ENCODE data around the gene PITX1.

The PITX1 gene

GRCh38 chr5:135067587-135067986, 33.6 kb upstream of the PITX1 start:
- TF ChIP-seq REST (IDR thresholded peaks at IDR 0.05; ENCODE audit: insufficient read depth in 1 of 2, low read depth in 2 of 2, low read length in 2 of 2): no peak
- TF ChIP-seq TAF1 (IDR thresholded peaks at IDR 0.05; ENCODE audit: borderline replicate concordance, insufficient read depth, low read length): no peak
- TF ChIP-seq POLR2AphosphoS5 (IDR thresholded peaks at IDR 0.05; ENCODE audit: low read depth, low read length): no peak
- no peak for TF ChIP-seq FOXP2 (optimal IDR thresholded peaks at IDR 0.05; ENCODE audit: borderline replicate concordance, extremely low read depth, extremely low read length, insufficient read depth)
- TF ChIP-seq SIN3A (IDR thresholded peaks at IDR 0.05; ENCODE audit: borderline replicate concordance, insufficient read depth, low read length): no peak

GRCh38 chr5:135066781-135067180, 32.8 kb upstream of the PITX1 start:
- TF ChIP-seq FOXP2 (optimal IDR thresholded peaks at IDR 0.05; ENCODE audit: borderline replicate concordance, extremely low read depth, extremely low read length, insufficient read depth): no peak
- TF ChIP-seq SIN3A (IDR thresholded peaks at IDR 0.05; ENCODE audit: borderline replicate concordance, insufficient read depth, low read length): no peak

GRCh38 chr5:135065306-135066265, 31.6 kb upstream of the PITX1 start:
- TF ChIP-seq REST (IDR thresholded peaks at IDR 0.05; ENCODE audit: insufficient read depth in 1 of 2, low read depth in 2 of 2, low read length in 2 of 2): no peak

- TF ChIP-seq TAF1 (IDR thresholded peaks at IDR 0.05; ENCODE audit: borderline replicate concordance, insufficient read depth, low read length) (no peak), REST (IDR thresholded peaks at IDR 0.05; ENCODE audit: insufficient read depth in 1 of 2, low read depth in 2 of 2, low read length in 2 of 2) (no peak), POLR2AphosphoS5 (IDR thresholded peaks at IDR 0.05; ENCODE audit: low read depth, low read length) (no peak), FOXP2 (optimal IDR thresholded peaks at IDR 0.05; ENCODE audit: borderline replicate concordance, extremely low read depth, extremely low read length, insufficient read depth) (no peak), SIN3A (IDR thresholded peaks at IDR 0.05; ENCODE audit: borderline replicate concordance, insufficient read depth, low read length) (no peak)
These were observed 30.2 kb upstream of the PITX1 start for GRCh38 chr5:135064235-135064570.

GRCh38 chr5:135063511-135064234, 29.6 kb upstream of the PITX1 start:
- TF ChIP-seq REST (IDR thresholded peaks at IDR 0.05; ENCODE audit: insufficient read depth in 1 of 2, low read depth in 2 of 2, low read length in 2 of 2) (no peak), FOXP2 (optimal IDR thresholded peaks at IDR 0.05; ENCODE audit: borderline replicate concordance, extremely low read depth, extremely low read length, insufficient read depth) (no peak), POLR2AphosphoS5 (IDR thresholded peaks at IDR 0.05; ENCODE audit: low read depth, low read length) (no peak), TAF1 (IDR thresholded peaks at IDR 0.05; ENCODE audit: borderline replicate concordance, insufficient read depth, low read length) (no peak), SIN3A (IDR thresholded peaks at IDR 0.05; ENCODE audit: borderline replicate concordance, insufficient read depth, low read length) (no peak)

All from PFSK-1 (cell line).